H7 (cell line): ENCODE measurements around the gene NOX3. TPM values are rescaled to one million over a fixed set of nuclear protein-coding genes. Genes with fewer than 3 reads are reported as not detected.
A peak's percentile ranks its signal among the peaks of the same experiment; 100 is the strongest.
"Not testable (repeated sequence)": the region's sequence is repeated elsewhere in the genome, so short reads cannot be mapped to it uniquely, and the experiment has no call there.

Experiments used
- DNase-seq: peaks from one replicate; pipeline ENCODE4 v3.0.0; 2012
- H3K27me3 ChIP-seq: 2 replicates; pipeline ENCODE4 v1.6.0; 2011; ENCODE audit warnings: mild to moderate bottlenecking, low read length; ENCODE audit not compliant: control insufficient read depth, insufficient read depth
- H3K36me3 ChIP-seq: replicated peaks from 2 replicates; pipeline ENCODE4 v1.5.1; 2011; ENCODE audit warnings: low read length; ENCODE audit not compliant: control insufficient read depth, insufficient read depth
- H3K4me3 ChIP-seq: 2 replicates; pipeline ENCODE4 v1.5.1; 2011; ENCODE audit warnings: low read depth, mild to moderate bottlenecking, control low read depth, low read length, moderate library complexity; ENCODE audit not compliant: insufficient read depth
- total RNA-seq: library from RNA; depleted of rRNA; stranded (reverse); fragments of >200 nt; shearing (Covaris generic); gene quantifications from 2 replicates; pipeline ENCODE4 v1.2.3, GENCODE V29; 2014; rRNA removed

NOX3 gene, protein sequence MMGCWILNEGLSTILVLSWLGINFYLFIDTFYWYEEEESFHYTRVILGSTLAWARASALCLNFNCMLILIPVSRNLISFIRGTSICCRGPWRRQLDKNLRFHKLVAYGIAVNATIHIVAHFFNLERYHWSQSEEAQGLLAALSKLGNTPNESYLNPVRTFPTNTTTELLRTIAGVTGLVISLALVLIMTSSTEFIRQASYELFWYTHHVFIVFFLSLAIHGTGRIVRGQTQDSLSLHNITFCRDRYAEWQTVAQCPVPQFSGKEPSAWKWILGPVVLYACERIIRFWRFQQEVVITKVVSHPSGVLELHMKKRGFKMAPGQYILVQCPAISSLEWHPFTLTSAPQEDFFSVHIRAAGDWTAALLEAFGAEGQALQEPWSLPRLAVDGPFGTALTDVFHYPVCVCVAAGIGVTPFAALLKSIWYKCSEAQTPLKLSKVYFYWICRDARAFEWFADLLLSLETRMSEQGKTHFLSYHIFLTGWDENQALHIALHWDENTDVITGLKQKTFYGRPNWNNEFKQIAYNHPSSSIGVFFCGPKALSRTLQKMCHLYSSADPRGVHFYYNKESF
- not detected in 2 replicates for total RNA-seq

DNA sequence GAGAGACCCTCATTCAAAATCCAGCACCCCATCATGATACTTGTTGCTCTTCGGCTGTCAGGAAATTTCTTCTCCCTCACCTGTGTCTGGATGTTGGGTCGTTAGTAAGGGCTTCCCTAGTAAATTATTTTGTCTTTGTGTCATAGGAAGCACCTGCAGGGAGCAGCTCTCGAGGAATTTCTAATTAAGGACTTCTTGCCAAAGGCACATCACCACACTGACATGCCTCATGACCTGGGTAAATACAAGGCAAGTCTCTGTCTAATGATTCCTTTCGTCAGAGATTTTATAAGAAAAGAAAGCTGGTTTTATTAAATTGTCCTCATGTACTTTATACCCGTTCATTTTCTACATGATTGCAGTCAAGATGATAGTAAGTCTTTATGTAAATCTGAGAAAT, at the start of gene NOX3:
TSS of gene NOX3 (minus strand) at position 74 of the 400 bp plus-strand sequence. CDS start at position 35, 39 bp downstream.
- DNase-seq: no peak
- Histone ChIP-seq H3K27me3 (no peaks in the 10 kb centered on the region), H3K4me3 (no peak within 1 kb of the TSS)

DNA sequence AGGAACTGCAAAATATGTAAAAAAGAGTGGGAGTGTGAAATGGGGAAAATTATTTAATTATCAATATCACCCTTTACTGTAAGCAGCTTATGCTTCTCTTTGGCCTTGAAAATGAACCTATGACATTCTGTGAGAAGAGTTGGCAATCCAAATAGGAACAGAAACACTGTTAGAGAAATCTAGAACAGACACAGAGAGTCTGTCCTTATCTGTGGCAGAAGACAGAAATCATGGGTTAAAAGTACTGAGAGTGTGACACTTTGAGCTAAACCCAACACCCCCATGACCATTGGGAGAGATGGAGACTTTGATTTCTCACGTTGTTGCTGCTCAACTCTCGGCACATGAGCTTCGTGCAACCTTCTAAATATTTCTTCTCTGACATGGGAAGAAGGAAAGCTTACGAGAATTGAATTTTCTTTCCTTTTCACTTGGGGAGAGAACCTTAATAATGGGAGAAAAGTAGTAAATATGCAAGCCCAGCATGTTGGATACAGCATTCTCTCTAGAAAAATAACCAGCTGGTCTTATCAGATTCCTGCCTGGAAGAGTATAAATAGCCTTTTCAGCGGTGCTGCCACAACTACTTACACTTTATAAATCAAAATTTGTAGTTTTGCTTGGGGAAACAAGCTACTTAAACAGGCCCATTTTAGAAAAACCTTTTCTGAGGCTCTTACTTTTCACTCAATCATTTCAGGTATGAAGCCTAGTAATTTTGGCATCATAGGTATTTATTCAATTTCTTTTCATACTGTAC, 49.4 kb upstream of the NOX3 start:
- Histone ChIP-seq H3K36me3 (no peaks in the 10 kb centered on the region), H3K27me3 (no peaks in the 10 kb centered on the region), H3K4me3 (no peak overlapping the region)
- DNase-seq: no peak

More for the DNA sequence above, at the start of gene NOX3:
- H3K36me3 ChIP-seq: no peaks in the 10 kb centered on the region

DNA sequence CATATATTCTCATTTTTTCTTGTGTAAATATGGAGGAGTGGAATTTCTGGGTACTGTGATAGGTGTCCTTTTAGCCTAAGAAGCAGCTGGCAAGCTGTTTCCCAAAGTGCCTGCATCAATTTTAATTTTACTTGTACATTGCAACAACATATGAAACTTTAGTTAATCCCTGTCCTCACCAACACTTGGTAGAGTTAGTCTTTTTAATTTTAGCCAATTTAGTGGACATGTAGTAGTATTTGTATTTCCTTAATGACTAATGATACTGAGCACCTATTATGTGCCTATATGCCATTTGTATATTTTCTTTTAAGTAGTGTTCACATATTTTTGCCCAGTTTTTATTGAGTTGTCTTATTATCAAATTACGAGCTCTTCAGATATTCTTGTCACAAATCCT, 46.8 kb upstream of the NOX3 start:
- no peak for DNase-seq
- Histone ChIP-seq H3K36me3 (no peaks in the 10 kb centered on the region), H3K27me3 (no peaks in the 10 kb centered on the region), H3K4me3 (no peak overlapping the region)

DNA sequence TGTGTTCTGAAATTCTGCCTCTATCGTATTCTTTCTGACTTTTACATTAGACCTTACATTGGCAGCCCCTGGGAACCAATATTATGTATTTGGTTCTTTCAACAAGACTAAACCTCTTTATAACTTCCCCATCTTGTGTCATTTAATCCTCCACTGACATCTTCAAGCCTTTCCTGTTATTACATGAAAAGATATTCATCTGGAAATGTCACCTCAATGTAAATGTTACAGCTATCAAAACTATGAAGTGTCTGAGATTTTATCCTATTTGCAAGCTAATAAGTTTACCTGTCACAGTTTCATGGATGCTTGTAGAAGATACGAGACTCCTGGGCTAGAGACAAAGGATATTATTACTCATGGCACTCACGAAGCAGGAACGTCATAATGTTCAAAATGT, 43.9 kb upstream of the NOX3 start:
- no peaks in the 10 kb centered on the region for H3K36me3 ChIP-seq
- no peak overlapping the region for H3K4me3 ChIP-seq
- no peak for DNase-seq
- H3K27me3 ChIP-seq: no peaks in the 10 kb centered on the region

DNA sequence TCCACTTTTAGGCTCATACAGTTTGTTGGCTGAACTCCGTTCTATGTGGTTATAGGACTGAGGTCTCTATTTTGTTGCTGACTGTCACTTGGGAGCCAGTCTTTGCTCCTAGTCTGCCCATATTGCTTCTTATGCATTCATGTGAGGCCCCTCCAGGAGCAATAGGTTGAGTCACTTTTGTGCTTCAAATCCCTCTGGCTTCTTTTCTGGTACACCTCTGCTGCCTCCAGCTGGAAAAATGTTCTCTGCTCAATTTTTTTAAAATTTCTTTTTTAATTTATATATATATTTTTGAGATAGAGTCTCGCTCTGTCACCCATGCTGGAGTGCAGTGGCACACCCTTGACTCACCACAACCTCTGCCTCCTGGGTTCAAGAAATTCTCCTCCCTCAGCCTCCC, 42.7 kb upstream of the NOX3 start:
- H3K4me3 ChIP-seq: no peak overlapping the region
- no peak for DNase-seq
- no peaks in the 10 kb centered on the region for H3K36me3 ChIP-seq
- no peaks in the 10 kb centered on the region for H3K27me3 ChIP-seq

DNA sequence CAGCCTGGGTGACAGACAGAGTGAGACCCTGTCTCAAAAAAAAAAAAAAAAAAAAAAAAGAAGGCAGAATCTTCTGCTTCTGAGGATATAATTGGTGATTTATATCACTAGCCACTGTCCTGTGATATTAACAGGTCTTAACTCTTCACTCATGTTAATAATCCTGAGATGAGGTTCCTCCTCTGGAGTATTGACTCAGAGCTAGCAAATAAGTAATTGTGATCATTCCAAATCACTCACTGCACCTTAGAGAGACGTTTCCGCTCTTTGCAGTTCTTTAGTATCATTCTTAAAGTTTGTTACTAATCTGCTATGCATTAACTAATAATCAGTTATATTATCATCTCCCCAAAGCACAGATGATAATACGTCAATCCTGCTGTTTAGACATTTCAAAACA, 41.6 kb upstream of the NOX3 start:
- H3K4me3 ChIP-seq: no peak overlapping the region
- H3K27me3 ChIP-seq: no peaks in the 10 kb centered on the region
- DNase-seq: no peak
- H3K36me3 ChIP-seq: no peaks in the 10 kb centered on the region

DNA sequence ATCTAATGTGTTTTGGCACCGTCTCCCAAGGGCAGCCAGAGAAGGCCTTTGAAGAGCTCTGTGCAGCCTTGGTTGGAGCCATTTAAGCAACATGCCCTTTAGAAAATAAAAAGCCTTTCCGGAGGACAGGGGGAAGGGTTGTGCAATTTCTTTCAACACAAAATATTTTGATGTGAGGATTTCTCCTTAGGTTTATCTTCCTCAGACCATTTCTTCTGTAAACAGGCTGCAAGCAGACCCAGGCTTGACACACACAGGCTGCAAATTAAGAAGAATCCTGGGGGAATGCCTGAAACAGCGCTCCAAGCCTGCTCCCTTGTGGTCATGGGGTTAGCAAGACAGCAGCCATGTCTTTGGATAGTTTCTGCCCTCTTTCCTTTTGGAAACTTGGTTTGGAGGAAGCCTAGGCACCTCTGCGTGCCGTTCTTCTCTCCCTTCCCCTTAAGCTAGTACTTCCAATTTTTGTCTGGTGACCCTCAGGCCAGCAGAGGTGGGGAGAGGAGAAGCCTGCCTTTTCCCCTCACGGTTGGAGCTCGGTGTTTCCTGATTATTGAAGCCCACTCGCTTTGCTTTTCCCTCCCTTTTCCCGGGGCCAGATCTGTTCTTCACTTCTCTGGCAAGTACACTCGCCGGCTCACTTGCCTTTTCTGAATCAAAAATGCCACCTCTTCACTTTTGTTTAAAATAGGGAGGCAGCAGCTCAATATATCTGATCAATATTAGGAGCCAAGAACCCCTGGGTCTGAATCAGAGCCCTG, 39.6 kb upstream of the NOX3 start:
- DNase-seq: peak; percentile 23
- H3K27me3 ChIP-seq: no peaks in the 10 kb centered on the region
- no peaks in the 10 kb centered on the region for H3K36me3 ChIP-seq
- no peak overlapping the region for H3K4me3 ChIP-seq

DNA sequence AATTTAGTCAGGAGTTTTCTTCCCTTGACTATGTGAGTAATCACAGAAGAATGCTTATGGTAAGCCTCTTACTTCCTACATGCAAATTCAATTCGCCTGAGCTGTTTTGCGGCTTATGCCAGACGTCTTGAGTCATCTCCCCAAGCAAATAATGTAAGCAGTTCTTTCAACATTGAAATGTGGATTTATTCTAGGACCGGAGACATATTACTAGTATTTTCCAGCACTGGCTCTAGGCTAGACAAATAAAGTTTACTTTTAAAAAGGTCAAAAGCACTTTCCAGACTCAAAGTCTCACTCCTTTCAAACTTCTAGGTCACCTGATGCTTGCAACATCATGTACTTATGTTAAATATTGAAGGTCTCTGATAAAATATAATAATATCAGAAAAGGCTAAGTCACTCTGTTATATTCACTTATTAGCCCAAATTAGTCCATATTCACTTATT, 38.1 kb upstream of the NOX3 start:
- H3K27me3 ChIP-seq: no peaks in the 10 kb centered on the region
- no peaks in the 10 kb centered on the region for H3K36me3 ChIP-seq
- H3K4me3 ChIP-seq: no peak overlapping the region
- no peak for DNase-seq

DNA sequence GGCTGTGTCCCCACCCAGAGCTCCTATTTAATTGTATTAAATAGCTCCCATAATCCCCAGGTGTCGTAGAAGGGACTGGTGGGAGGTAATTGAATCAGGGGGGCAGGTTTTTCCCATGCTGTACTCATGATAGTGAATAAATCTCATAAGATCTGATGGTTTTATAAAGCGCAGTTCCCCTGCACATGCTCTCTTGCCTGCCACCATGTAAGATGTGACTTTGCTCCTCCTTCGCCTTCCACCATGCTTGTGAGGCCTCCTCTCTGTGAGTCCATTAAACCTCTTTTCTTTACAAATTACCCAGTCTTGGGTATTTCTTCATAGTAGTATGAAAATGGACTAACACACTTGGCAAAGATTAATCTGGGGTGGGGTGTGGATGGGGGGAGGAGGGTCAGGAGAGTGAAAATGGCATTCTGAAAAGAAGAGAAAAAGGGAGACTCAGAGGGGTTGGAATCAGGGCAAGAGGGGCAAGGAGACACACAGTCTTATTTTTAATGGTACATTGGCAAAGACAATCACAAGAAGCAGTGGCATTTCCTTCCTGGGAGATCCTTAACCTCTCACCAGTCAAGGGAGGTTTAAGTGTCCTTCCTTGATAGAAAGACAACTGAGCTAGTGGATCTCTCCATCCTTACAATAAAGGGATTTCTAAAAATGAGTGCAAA, 37.5 kb upstream of the NOX3 start:
- no peak overlapping the region for H3K4me3 ChIP-seq
- H3K27me3 ChIP-seq: no peaks in the 10 kb centered on the region
- DNase-seq: no peak
- no peaks in the 10 kb centered on the region for H3K36me3 ChIP-seq

DNA sequence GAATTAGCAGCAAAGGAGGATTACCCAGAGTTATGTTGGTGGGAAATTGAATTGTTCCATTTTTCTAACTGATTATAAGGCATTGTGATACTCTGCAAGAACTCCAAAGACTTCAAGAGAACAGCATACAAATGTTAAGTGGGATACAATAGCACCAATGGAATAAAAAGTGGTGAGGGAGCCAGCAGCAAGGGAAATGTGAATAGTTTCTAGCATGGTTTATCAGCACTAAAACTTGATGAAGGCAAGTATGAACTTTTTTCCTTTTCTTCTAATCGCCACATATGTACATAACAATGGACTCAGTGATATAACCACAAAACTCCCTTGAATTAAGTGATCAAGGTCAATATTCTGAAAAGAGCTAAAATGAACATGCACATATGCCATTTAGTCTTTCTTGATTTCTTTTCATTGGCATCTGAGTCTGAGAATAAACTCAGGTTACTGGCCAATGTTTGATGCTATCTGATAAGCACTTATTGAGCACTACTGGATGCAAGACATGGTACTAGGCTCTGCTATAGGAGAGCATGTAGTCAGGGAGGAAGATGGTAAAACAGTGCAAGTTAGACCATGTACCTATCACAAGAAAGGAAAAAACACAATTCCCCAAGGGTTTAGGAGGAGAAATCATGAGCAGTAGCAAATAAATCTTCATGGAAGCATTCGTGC, 36.6 kb upstream of the NOX3 start:
- no peaks in the 10 kb centered on the region for H3K36me3 ChIP-seq
- no peaks in the 10 kb centered on the region for H3K27me3 ChIP-seq
- no peak overlapping the region for H3K4me3 ChIP-seq
- no peak for DNase-seq

DNA sequence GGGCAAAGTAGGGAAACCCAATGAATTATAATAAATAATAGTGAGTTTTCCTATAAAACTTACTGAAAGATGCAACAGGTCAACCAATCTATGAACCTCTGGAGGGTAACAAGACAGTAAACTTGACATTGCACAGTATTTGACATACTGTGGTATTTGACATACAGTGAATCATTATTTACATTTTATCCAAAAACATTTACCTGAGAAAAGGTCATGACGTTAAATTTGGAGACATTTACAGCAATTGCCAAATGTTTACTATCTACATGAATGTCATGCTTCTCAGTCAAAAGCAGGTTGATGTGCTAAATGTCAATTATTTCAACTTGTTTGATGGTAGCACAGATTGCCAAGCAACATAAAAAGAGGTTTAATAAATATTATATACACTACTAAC, 35.8 kb upstream of the NOX3 start:
- Histone ChIP-seq H3K4me3 (no peak overlapping the region), H3K36me3 (no peaks in the 10 kb centered on the region), H3K27me3 (no peaks in the 10 kb centered on the region)
- DNase-seq: no peak

DNA sequence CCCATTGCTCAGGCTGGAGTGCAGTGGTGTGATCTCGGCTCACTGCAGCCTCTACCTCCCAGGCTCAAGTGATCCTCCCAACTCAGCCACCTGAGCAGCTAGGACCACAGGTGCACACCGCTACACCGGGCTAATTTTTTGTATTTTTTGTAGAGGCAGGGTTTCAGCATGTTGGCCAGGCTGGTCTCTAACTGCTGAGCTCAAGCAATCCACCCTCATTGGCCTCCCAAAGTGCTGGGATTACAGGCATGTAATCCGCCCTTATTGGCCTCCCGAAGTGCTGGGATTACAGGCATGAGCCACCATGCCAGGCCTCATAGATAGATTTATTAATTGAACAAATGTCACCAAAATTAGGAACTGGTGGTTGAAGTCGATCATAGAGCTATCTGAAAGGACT, 32.6 kb upstream of the NOX3 start:
- not testable (repeated sequence) for H3K36me3 ChIP-seq, H3K27me3 ChIP-seq, H3K4me3 ChIP-seq, DNase-seq

DNA sequence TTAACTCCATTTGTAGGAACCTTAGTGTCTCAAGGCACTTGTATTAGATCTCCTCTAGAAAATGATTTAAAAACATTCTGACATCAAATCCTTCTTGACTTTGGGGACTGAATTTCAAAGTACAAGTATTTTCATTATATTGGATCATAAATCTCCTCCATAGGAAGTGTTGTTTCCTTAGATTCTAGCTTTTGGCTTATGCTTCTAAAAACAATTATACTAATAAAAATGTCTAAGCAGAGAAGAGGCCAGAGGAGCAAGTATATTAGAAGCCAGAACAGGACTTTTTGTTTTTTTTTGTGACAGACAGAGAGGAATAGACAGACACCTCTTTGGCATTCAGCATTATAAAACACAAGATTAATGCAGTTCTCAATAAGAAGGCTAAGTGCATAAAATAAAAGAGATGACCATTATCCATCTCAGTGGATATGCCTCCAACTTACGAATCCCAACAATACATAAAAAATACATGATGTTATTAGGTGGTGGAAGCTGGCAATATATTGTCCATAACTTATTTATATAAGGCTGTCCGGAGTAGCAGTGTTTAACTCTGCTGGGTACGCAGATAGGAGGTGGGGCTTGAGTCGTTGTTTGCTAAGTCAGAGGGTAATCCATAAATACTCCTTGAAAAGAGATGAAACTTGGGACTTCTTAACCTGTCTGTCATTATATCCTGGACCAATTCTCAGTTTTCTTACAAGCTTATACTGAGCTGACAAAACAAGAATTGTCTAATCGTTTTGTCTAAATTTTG, 31.9 kb upstream of the NOX3 start:
- no peak for DNase-seq
- H3K4me3 ChIP-seq: no peak overlapping the region
- no peaks in the 10 kb centered on the region for H3K36me3 ChIP-seq

More for the DNA sequence above, 31.9 kb upstream of the NOX3 start:
- no peaks in the 10 kb centered on the region for H3K27me3 ChIP-seq
